ENCODE measurements around the gene DNAJC15.
A peak's percentile ranks its signal among the peaks of the same experiment; 100 is the strongest.
"Not testable (repeated sequence)": the region's sequence is repeated elsewhere in the genome, so short reads cannot be mapped to it uniquely, and the experiment has no call there.

The DNAJC15 gene

DNA sequence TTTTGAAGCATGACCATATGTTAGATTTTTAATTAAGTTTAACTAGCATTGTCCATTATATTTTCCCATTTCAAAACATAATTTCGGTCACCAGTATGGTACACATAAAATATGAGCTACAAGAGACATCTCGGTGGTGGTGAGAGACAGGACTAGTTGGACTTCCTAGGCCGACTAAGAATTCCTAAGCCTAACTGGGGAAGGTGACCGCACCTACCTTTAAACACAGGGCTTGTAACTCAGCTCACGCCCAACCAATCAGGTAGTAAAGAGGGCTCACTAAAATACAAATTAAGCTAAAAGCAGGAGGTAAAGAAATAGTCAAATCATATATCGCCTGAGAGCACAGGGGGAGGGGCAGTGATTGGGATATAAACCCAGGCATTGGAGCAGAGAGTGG, 22.9 kb downstream of the DNAJC15 start:
- DNase-seq = no peak

DNA sequence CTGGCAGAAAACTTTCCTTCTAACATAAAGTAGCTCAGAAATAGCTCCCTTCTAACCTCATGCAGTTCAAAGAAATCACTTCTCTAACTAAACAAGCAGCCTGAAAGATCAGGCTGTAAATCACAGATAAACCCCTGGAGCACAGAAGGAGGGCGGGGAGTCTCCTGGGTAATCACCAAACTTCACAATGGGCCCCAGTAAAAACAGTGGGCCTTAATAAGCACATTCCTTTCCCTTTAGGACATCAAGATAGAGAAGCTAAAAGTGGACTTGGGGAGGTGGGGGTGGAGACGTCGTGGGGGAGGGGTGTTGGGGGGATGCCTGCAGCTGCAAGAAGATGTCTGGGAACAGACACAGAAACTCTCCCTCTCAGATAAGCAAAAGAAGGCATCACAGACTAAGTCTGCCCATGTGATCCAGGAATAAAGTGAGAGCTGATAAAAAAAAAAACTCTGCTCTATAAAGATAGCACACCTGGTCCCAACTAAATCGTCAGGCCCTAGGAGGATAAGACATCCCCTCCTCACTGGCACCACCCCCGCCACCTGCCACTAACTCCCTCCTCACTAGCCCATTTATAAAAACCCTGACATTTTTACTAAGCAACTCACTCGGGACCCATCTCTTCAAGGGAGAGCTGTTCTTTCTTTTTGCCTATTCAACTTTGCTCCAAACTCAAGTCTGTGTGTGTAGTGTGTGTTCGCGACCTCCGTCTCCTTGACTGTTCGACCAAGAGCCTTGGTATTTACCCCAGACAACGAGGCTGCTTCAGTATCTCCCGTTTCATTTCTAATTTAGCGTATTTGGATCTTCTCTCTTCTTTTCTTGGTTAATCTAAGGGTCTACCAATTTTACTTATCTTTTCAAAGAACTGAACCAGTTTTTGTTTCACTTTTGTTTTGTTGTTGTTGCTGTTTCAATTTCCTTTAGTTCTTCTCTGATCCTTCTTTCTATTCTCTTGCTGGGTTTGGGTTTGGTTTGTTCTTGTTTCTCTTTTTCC, 31.7 kb downstream of the DNAJC15 start:
- peak; percentile 18 for DNase-seq

DNA sequence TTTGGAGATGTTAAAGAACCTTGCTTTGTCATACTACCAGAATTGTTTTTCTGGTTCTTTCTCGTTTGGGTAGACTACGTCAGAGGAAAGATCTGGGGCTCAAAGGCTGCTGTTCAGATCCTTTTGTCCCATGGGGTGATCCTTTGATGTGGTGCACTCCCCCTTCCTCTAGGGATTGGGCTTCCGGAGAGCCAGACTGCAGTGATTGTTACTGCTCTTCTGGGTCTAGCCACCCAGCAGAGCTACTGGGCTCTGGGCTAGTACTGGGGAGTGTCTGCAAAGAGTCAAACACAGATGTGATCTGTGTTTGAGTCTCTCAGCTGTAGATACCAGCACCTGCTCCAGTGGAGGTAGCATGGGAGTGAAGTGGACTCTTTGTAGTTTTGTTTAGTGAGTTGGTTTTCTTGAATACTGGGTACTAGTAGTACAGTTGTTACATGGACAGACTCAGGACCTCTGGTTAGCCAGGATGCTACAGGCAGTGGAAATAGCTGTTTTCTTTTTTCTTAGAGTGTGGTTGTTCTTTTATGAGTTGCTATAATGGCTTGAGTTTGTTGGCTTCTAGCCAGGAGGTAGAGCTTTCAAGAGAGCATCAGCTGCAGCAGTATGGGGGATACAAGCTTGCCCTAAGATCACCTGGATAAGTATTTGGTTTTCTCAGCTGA, 34.4 kb downstream of the DNAJC15 start:
- no peak for DNase-seq

DNA sequence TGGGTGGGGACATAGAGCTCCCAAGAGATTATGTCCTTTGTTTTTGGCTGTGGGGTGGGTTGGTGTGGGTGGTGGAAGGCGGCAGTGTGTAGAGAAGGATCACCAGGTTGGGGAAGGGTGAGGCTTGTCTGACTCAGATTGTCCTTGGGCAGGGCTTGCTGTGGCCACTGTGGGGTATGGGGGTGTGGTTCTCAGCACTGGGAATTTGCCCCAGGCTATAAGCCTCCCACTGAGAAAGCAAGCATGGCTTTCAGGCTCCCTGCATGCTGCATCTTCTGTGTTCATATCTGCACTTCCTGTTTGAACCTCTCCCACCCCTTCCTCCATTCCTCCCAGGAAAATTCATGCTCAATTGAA, 34.9 kb downstream of the DNAJC15 start:
- DNase-seq = peak; percentile 38

DNA sequence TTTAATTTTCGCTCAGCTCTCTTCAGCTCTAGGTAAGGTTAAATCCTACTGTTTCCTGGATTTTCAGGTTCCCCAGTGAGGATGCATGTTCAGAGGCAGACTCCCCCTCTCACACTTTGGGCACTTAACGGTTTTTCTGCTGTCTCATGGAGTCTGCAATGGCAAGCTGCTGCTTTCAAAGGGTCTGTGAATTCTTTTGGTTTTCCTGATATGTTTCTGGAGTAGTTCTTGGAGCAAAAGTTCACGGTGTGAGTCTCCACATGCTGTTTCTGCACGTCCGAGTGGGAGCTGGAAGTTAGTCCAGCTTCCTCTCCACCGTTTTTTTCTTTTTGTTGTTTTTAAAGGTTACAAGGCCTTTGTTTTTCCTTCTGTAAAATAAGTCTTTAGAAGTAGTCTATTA, 35.4 kb downstream of the DNAJC15 start:
- no peak for DNase-seq

DNA sequence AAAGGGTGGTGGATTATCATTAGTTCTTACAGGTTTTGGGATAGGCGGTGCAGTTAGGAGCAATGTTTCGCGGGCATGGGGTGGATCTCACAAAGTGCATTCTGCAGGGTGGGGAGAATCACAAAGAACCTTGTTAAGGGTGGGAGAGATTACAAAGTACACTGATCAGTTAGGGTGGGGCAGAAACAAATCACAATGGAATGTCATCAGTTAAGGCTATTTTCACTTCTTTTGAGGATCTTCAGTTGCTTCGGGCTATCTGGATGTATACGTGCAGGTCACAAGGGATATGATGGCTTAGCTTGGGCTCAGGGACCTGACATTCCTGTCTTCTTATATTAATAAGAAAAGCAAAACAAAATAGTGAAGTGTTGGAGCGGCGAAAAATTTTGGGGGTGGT, 36.4 kb downstream of the DNAJC15 start:
- DNase-seq = not testable (repeated sequence)

DNA sequence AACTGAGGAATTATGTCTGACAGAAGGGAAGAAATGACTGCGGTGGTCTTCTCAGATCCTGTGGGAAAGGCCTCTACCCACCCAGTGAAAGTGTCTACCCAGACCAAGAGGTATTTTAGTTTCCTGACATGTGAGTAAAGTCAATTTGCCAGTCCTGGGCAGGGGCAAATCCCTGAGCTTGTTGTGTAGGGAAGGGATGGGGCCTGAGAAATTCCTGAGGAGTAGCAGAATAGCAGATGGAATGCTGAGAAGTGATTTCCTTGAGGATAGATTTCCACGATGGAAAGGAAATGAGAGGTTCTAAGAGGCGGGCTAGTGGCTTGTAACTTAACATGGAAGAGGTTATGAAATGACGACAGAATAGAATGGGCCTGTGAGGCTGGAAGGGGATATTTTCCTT, 37.4 kb downstream of the DNAJC15 start:
- DNase-seq = not testable (repeated sequence)

DNA sequence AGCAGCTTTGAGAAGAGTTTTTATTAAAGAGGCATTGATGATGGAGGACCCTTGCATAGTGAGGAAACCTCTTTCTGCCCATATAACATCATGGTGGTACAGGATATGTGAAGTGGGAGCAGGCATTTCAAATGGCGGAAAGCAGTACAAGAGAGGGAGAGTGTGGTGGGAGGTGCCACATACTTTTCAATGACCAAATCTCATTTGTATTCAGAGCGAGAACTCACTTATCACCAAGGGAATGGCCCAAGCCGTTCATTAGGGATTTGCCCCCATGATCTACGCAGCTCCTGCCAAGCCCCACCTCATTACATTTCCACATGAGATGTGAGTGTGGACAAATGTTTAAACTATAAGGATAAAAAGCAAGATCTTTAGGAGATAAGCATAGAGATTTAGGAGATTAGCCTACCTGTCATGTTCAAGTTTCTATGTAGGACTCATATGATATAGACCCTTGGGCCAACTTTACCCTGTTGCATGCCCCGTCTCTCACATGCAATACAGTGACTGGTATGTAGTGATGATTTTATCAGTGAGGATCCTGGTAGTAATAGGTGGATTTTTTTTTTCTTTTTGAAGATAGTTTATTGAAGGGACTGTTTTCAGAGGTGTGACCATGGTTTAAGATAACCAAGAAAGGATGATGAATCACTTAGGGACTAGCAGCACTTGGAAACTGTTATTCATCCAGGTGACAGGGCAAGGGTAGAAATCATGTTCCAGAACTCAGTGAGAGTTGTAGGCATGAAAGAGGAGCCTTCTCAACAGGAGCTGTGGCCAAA, 38.3 kb downstream of the DNAJC15 start:
- peak; percentile 23 for DNase-seq

DNA sequence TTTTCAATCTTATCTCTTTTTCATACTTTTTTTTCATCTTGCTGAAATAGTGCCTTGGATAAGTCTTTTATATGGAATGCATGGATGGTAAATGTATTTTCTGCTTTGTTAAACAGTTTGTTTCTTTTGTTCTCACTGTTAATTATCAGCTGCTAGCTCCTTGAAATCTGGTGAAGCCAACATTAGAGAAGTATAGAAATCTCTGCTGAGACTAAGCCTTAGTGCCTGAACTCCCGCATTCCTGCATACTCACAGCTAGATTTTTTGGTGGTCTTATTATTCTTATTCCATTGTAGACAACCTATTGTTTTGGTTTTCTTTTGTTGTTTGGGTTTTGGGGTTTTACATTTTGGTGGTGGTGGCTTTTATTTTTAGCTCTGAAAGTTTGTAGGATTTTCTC, 48.4 kb downstream of the DNAJC15 start:
- no peak for DNase-seq

DNA sequence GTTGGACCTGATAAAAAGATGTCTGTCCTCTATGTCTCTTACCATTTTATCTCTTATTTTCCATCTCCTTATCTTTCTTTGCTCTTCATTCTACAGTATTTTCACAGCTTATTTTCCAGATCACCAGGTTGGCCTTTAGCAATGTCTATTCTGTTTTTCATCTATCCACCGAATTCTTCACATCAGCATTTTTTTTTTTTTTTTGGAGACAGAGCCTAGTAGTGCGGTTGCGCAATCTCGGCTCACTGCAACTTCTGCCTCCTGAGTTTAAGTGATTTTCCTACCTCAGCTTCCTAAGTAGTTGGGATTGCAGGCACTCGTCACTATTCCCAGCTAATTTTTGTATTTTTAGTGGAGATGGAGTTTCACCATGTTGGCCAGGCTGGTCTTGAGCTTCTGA, 49.0 kb downstream of the DNAJC15 start:
- DNase-seq = no peak

DNA sequence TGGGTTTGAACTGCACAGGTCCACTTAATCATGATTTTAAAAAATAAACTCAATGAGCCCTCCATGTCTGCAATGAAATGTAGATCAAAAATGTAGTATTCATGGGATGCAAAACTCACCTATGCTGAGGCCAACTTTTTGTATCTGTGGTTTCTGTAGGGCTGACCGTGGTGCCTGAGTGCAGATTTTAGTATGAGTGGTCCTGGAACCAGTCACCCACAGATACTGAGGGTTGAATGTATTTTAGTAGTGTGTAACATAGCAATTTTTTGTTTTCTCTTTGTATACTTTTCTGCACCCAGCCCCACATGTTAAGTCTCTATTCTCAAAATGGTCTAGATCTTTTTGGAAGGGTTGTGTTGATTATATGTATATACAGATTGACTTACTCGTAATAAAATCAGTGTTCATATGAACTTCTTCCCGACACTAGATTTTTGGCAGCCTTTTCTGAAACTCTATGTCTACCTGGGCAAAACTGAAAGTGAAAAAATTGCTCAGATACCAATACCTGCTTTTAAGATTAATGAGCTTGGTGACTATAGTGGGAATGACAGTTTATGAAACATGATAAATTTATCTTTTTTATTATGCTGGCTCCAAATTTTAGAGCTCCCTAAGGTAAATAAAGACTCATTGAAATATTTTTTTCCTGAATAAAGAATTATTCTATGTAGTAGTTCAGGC, 51.6 kb downstream of the DNAJC15 start:
- DNase-seq = peak; percentile 49

DNA sequence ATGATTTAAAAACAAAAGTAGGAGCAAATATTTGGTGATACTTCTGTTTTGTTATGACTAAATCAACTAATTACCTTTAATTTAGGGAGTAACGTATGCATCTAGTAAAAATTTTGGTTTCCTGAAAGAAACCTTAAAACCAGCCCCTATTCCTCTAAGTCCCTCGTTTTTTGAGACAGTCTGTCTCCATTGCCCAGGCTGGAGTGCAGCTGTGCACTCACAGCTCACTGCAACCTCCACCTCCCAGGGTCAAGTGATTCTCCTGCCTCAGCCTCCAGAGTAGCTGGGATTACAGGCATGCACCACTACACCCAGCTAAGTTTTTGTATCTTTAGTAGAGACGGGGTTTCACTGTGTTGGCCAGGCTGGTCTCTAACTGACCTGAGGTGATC, 52.1 kb downstream of the DNAJC15 start:
- not testable (repeated sequence) for DNase-seq

DNA sequence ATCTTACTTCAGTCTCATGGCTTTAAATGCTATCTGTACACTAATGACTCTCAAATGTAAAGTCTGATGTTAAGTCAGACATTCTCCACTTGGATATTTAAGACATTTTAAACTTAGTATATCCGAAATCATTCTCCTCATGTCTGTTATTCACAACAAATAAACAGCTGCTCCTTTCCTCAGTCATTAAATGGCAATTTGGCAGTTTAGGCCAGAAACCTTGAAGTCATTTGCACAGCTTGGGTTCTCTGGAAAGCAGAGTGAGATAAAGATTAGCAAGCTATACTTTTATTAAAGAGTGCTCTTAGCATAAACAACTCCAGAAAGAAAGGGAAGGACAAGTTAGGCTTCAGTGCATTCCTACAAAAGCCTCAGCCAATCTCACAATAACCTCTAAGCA, 53.7 kb downstream of the DNAJC15 start:
- no peak for DNase-seq

DNA sequence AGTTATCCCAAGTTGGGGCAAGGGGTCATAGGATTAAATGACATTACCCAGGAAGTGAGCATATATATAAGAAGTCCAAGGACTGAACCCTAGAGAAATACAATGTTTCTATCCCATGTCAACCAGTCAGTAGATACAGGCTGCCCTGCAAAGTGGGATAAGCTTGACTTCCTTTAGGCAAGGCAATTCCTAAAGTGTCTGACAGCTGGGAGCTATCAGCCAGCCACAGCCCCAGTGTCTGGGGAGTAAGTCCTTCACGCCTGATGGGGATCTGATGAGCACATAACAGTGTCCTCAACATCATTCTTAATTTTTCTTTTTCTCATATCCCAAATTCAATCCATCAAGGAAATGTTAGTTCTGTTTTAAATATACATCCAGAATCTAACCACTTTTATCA, 54.1 kb downstream of the DNAJC15 start:
- DNase-seq = no peak

DNA sequence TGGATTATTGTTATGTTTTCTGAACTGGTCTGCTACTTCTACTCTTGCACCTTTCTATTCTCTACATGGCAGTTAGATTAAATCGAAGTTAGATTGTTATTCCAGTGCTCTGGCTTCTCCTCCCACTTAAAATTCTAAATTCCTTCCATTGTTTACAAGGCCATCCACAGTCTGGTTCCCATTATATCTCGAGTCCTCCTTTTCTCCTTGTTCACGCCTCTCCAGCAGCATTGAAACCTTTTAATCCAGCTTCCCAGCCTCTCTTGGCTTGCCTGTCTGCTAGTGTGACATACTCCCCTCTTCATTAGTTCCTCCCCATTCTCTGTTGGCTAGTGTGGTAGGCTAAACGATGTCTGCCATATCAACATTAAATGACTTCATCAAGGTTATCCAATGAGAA, 54.5 kb downstream of the DNAJC15 start:
- DNase-seq = no peak

DNA sequence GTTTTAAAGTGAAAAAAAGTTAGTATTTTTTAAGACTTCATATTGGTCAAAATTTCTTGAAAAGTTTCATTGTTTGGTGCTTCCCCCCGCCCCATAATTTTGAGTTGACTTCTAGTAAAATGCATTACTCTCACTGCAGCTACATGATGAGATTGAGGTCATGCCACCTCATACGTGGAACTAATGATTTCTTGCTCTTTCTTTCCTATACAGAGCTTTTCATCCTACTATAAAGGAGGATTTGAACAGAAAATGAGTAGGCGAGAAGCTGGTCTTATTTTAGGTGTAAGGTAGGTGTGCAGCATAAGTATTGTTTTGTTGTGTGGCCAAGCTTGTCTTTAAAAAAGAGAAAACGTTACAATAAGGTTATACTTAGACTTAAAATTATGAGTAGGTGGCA, 55.0 kb downstream of the DNAJC15 start:
- DNase-seq = no peak

DNA sequence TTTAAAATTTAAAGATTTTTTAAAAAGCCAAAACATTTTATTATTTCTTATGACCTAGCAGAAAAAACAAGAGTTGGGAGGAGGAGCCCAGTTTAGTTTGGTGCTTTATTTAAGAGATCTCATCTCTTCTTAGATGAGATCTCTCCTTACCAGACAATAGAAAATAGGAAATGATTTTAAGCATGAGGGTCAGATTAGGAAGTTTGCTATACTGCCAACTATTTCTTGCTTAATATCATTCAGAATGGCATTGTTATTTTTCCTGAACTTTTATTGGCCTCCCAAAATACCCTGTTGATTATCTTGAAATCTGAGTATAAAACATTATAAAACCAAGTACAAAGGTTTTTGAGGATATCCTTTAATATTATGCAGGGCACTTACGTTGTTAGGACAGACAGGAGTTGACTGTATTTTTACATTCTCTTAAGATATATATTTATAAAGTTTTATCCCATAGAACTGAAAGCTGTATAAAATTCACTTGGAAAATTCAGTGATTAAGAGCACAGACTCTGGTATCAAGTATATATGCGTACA, 56.1 kb downstream of the DNAJC15 start:
- no peak for DNase-seq

DNA sequence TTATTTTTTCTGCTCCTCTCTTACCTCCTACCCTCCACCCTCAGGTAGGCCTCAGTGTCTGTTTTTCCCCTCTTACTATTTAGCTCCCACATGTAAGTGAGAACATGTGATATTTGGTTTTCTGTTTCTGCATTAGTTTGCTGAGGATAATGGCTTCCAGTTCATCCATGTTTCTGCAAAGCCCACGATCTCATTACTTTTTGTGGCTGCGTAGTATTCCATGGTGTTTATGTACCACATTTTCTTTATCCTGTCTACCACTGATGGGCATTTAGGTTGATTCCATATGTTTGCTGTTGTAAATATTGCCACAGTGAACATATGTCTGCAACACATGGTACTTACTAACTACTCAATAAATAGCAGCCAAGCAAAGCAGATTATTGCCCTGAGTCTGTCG, 56.8 kb downstream of the DNAJC15 start:
- no peak for DNase-seq

DNA sequence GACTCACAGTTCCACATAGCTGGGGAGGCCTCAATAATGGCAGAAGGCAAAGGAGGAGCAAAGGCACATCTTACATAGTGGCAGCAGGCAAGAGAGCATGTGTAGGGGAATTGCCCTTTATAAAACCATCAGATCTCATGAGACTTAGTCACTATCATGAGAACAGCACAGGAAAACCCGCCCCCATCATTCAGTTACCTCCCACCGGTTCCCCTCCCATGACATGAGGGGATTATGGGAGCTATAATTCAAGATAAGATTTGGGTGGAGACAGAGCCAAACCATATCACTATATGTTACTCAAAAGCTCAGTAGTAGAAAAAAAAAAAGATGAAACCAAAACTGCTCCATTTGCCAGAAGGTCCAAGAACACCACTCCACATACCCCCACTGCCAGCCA, 58.5 kb downstream of the DNAJC15 start:
- DNase-seq = no peak

DNA sequence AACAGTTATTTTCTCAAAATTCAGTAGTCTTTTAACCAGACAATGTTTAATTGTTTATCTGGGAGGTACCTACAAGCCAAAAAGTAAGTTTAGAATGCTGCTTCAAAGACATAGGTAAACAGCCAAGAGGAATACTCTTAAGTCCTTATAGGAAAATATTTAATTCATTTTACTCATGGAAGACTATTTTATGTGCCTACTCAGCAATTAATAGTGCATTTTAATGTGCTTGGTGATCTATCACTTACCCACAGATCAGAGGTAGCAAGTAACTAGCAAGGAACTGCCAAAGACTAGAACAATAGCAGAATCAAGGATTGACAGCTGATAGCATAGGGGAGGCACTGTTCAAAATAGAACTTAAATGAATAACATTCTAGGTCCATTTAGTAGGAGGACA, 60.4 kb downstream of the DNAJC15 start:
- DNase-seq = no peak

DNA sequence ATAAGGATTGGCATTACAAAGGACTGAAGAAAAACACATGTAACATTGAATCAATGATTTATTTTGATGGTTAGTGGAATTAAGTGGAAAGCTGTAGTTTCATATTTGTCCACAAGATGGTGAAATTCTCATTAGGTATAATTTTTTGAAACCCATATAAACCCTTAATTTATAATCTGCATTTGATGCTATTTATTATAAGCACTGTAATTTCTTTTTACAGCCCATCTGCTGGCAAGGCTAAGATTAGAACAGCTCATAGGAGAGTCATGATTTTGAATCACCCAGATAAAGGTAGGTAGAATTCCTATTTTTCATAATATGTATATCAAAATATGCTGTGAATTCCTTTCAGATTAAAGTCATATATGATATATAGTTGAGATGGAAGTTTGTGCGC, 62.2 kb downstream of the DNAJC15 start:
- no peak for DNase-seq

DNA sequence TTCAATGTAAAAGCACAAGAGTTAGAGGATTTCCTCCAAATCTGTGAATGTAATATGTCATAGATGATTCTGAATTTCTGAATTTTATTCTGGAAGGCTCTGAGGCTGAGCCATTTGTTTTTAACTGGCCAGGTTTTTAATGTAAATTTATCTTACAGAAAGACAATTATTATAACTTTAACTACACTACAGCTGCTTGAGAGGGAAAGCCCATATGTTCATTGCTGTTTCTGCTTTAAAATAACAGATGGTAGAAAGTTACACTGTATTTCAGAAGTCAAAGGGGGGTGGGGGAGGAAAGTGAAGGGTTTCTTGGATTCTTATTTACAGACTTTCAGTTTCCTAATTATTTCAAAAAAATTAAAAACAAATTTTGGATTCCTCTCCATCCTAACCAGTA, 62.8 kb downstream of the DNAJC15 start:
- no peak for DNase-seq

DNA sequence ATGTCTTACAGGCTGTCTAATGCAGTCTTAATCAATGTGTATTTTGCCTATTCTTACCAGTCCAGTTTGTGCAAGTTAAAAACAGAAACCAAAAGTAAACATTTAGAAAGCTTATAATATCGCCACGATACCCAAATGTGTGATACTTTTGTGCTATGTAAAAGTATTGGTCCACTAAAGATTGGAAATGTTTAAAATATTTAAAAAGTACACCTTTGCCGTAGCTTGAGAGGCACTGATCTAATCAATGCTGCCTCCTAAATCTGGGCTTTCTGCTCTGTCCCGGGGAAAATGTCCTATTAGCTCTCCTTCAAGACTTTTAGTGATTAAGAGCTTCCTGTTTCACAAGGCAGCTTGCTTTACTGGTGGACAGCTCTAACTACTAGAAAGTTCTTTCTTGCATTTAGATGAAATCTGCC, 64.7 kb downstream of the DNAJC15 start:
- DNase-seq = no peak
